CD14-positive monocyte (primary cell): ENCODE measurements around the gene SPART. TPM values are rescaled to one million over a fixed set of nuclear protein-coding genes. Genes with fewer than 3 reads are reported as not detected.
A peak's percentile ranks its signal among the peaks of the same experiment; 100 is the strongest.

ENCODE experiments used
- DNase-seq, 3 donors: peaks; one replicate each; pipeline ENCODE4 v3.0.0-alpha.2; 2011 to 2022
- H2AFZ ChIP-seq: 2 replicates; pipeline ENCODE4 v1.6.0; 2012; ENCODE audit warnings: mild to moderate bottlenecking, low read depth, low read length, inconsistent platforms; ENCODE audit not compliant: insufficient read depth, poor library complexity, severe bottlenecking
- H3K27ac ChIP-seq, 2 donors: 1 replicate in 1 of 2; 2 replicates in 1 of 2; pipeline ENCODE4 v1.5.1; 2012 to 2013; ENCODE audit warnings: low read length in 2 of 2, control low read depth in 1 of 2, inconsistent platforms in 1 of 2, low read depth in 1 of 2, mild to moderate bottlenecking in 1 of 2
- H3K27me3 ChIP-seq, 2 donors: one replicate each; pipeline versions ENCODE4 v1.6.0 to v1.6.1; 2011 to 2013; ENCODE audit warnings: low read length in 2 of 2; ENCODE audit not compliant: control insufficient read depth in 2 of 2, insufficient read depth in 2 of 2
- H3K36me3 ChIP-seq, 2 donors: replicated peaks in 1 of 2; 1 replicate in 1 of 2; 2 replicates in 1 of 2; pipeline versions ENCODE4 v1.5.1 to v1.6.1; 2012 to 2013; ENCODE audit warnings: low read length in 2 of 2, control low read depth in 1 of 2, inconsistent platforms in 1 of 2, mild to moderate bottlenecking in 1 of 2; ENCODE audit not compliant: insufficient read depth in 2 of 2, control insufficient read depth in 1 of 2
- H3K4me1 ChIP-seq, 2 donors: 1 replicate in 1 of 2; 2 replicates in 1 of 2; pipeline versions ENCODE4 v1.5.1 to v1.6.1; 2012 to 2013; ENCODE audit warnings: low read length in 2 of 2, control low read depth in 1 of 2, inconsistent platforms in 1 of 2, mild to moderate bottlenecking in 1 of 2, moderate library complexity in 1 of 2; ENCODE audit not compliant: insufficient read depth in 2 of 2, control insufficient read depth in 1 of 2
- H3K4me2 ChIP-seq: replicated peaks from 2 replicates; pipeline ENCODE3; 2012; ENCODE audit warnings: low read length, moderate library complexity, mild to moderate bottlenecking; ENCODE audit not compliant: poor library complexity, severe bottlenecking; ENCODE audit errors: extremely low read depth
- H3K4me3 ChIP-seq, 3 experiments: fragments of 200-600 bp in 1 of 3; sonication (generic) in 1 of 3; replicated peaks in 1 of 3; 1 replicate in 2 of 3; 2 replicates in 1 of 3; pipeline ENCODE4 v1.5.1; 2011 to 2013; ENCODE audit warnings: low read length in 3 of 3, mild to moderate bottlenecking in 3 of 3, control low read depth in 2 of 3, low read depth in 2 of 3, inconsistent platforms in 1 of 3, moderate library complexity in 1 of 3
- H3K79me2 ChIP-seq: 2 replicates; pipeline ENCODE4 v1.6.0; 2012; ENCODE audit warnings: mild to moderate bottlenecking, control low read depth, inconsistent platforms, low read length, moderate library complexity; ENCODE audit not compliant: insufficient read depth
- H3K9ac ChIP-seq: 2 replicates; pipeline ENCODE4 v1.6.0; 2017; ENCODE audit warnings: low read length, mild to moderate bottlenecking; ENCODE audit not compliant: insufficient read depth, poor library complexity, severe bottlenecking
- H3K9me3 ChIP-seq, 2 donors: replicated peaks in 1 of 2; 1 replicate in 1 of 2; 2 replicates in 1 of 2; pipeline versions ENCODE4 v1.5.1 to v1.6.1; 2012 to 2013; ENCODE audit warnings: low read length in 2 of 2, control low read depth in 1 of 2; ENCODE audit not compliant: control insufficient read depth in 1 of 2, insufficient read depth in 1 of 2
- H4K20me1 ChIP-seq: 2 replicates; pipeline ENCODE4 v1.6.0; 2012; ENCODE audit warnings: mild to moderate bottlenecking, low read length, control low read depth, moderate library complexity; ENCODE audit not compliant: insufficient read depth
- H3K27ac Mint-ChIP-seq, 7 donors: one replicate each; pipeline ENCODE4 v1.8.0; 2020; ENCODE audit warnings: mild to moderate bottlenecking in 7 of 7, mixed read lengths in 7 of 7, moderate library complexity in 6 of 7, inconsistent platforms in 2 of 7
- H3K27me3 Mint-ChIP-seq, 3 donors: one replicate each; pipeline ENCODE4 v1.8.0; 2021 to 2022; ENCODE audit warnings: low read depth in 3 of 3, mild to moderate bottlenecking in 3 of 3, mixed read lengths in 3 of 3, moderate library complexity in 3 of 3, inconsistent platforms in 1 of 3
- H3K36me3 Mint-ChIP-seq, 2 donors: one replicate each; pipeline ENCODE4 v1.8.0; 2020; ENCODE audit warnings: mixed read lengths in 2 of 2, inconsistent platforms in 1 of 2, mild to moderate bottlenecking in 1 of 2
- H3K4me1 Mint-ChIP-seq: one replicate; pipeline ENCODE4 v1.8.0; 2020; ENCODE audit warnings: mild to moderate bottlenecking, mixed read lengths
- H3K4me3 Mint-ChIP-seq, 2 donors: one replicate each; pipeline ENCODE4 v1.8.0; 2020; ENCODE audit warnings: mild to moderate bottlenecking in 2 of 2, mixed read lengths in 2 of 2, moderate library complexity in 1 of 2
- H3K9me3 Mint-ChIP-seq, 7 donors: one replicate each; pipeline ENCODE4 v1.8.0; 2020 to 2022; ENCODE audit warnings: mixed read lengths in 7 of 7, mild to moderate bottlenecking in 6 of 7, moderate library complexity in 6 of 7, inconsistent platforms in 2 of 7
- CTCF ChIP-seq: fragments of 200-600 bp; IDR thresholded peaks from one replicate; pipeline ENCODE4 v1.8.0; 2022; ENCODE audit warnings: antibody characterized with exemption, mild to moderate bottlenecking
- WGBS: methylation state at CpG from one replicate; pipeline ENCODE4 v1.1.5; 2013; ENCODE audit warnings: missing lambda C conversion rate; ENCODE audit not compliant: insufficient coverage; 5-methylcytosine and 5-hydroxymethylcytosine counted together
- intact Hi-C, 2 donors: fragments of 100-400 bp; cut with micrococcal nuclease; formaldehyde crosslinking; loops; one replicate each; pipeline versions ENCODE4 v1.15.0 to v1.15.1; 2023
- polyA plus RNA-seq, 3 donors: library from polyadenylated mRNA; depleted of rRNA in 1 of 3; unstranded in 2 of 3; stranded (reverse) in 1 of 3; fragments of 300-500 nt in 2 of 3; fragments of >200 nt in 1 of 3; fragmentation: Illumina TruSeq in 2 of 3; gene quantifications; 1 replicate in 2 of 3; 2 replicates in 1 of 3; pipeline ENCODE4 v1.2.3, GENCODE V29; 2012 to 2021

Gene SPART
- polyA plus RNA-seq, 3 donors, result 24.4 to 37.0 (median 29.8) TPM

DNA sequence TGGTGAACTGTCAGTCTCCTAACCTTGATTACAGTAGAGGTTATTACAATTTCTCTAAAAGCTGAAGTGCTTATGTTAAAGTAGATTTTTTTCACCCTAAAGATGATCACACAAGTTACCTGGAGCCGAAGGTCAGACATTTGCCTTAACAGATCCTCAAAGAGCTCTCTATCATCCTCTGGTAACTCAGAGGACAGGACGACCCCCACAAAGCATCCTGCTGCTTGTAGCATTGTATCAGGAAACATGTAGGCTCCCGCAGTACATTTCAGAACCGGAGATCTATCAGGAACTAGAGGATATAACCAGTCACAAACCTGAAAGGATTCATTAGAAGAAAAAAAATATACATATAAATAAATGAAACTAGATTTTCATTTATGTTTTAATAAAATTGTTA lies 14.9 kb downstream of the SPART start:
- H3K27me3 Mint-ChIP-seq, result no peaks in the 10 kb centered on the region
- Histone ChIP-seq H4K20me1 (peaks cover 15% of the 10 kb centered on the region), H3K9ac (no peak overlapping the region), H3K9me3 (no peaks in the 10 kb centered on the region), H3K4me1 (peaks cover 0 to 4% of the 10 kb centered on the region in 2 donors), H3K4me3 (no peak overlapping the region), H3K27ac (peak overlapping the region in 1 of 2 donors; percentile 1), H2AFZ (no peak overlapping the region), H3K27me3 (no peaks in the 10 kb centered on the region), H3K79me2 (peaks cover 65% of the 10 kb centered on the region), H3K4me2 (no peak overlapping the region), H3K36me3 (peaks cover 46 to 71% of the 10 kb centered on the region in 2 donors)
- H3K27ac Mint-ChIP-seq, result peak overlapping the region in 2 of 7 donors; percentile 60 to 66
- peaks cover 5% of the 10 kb centered on the region for H3K4me1 Mint-ChIP-seq
- no CpG with 5 or more reads among the region's 4 CpGs for WGBS
- no peak overlapping the region for H3K4me3 Mint-ChIP-seq
- H3K36me3 Mint-ChIP-seq, result peaks cover 51 to 56% of the 10 kb centered on the region in 2 donors
- no peak for DNase-seq
- no peaks in the 10 kb centered on the region for H3K9me3 Mint-ChIP-seq
- TF ChIP-seq CTCF, result no peak
- intact Hi-C loops, result no loop called here

GRCh38 chr13:36329361-36329760 lies 16.8 kb downstream of the SPART start:
- no peaks in the 10 kb centered on the region for H3K9me3 Mint-ChIP-seq
- intact Hi-C loops, result no loop called here
- no peak overlapping the region for H3K4me3 ChIP-seq
- H3K27ac ChIP-seq, result no peak overlapping the region
- peaks cover 61 to 66% of the 10 kb centered on the region in 2 donors for H3K36me3 Mint-ChIP-seq
- peaks cover 5% of the 10 kb centered on the region for H3K4me1 Mint-ChIP-seq
- H3K4me3 Mint-ChIP-seq, result no peak overlapping the region
- H3K4me2 ChIP-seq, result no peak overlapping the region
- H3K27me3 ChIP-seq, result no peaks in the 10 kb centered on the region
- no peaks in the 10 kb centered on the region for H3K27me3 Mint-ChIP-seq
- H2AFZ ChIP-seq, result no peak overlapping the region
- peaks cover 4% of the 10 kb centered on the region for H4K20me1 ChIP-seq
- peaks cover 0 to 4% of the 10 kb centered on the region in 2 donors for H3K4me1 ChIP-seq
- peaks cover 46% of the 10 kb centered on the region for H3K79me2 ChIP-seq
- no peaks in the 10 kb centered on the region for H3K9me3 ChIP-seq
- no CpG with 5 or more reads among the region's 4 CpGs for WGBS
- H3K27ac Mint-ChIP-seq, result no peak overlapping the region
- no peak overlapping the region for H3K9ac ChIP-seq
- TF ChIP-seq CTCF, result no peak
- H3K36me3 ChIP-seq, result peaks cover 62 to 78% of the 10 kb centered on the region in 2 donors
- no peak for DNase-seq
